GM12878 (cell line): ENCODE results near the gene CYTL1.

Experiments used
- ESRRA ChIP-seq: IDR thresholded peaks from 2 replicates; pipeline ENCODE4 v1.6.1; 2012; ENCODE audit warnings: mild to moderate bottlenecking, low read length, improper control_type of control experiment
- FOXM1 ChIP-seq: IDR thresholded peaks from 2 replicates; pipeline ENCODE4 v1.6.1; 2012; ENCODE audit warnings: low read depth, mild to moderate bottlenecking, inconsistent platforms, low read length, moderate library complexity
- JUND ChIP-seq: IDR thresholded peaks from 2 replicates; pipeline ENCODE4 v1.6.1; 2012; ENCODE audit warnings: low read depth, mild to moderate bottlenecking, low read length, improper control_type of control experiment, moderate library complexity
- KDM1A ChIP-seq: fragments of 200-600 bp; sonication (generic); IDR thresholded peaks from 2 replicates; pipeline ENCODE4 v1.6.1; 2016; ENCODE audit warnings: borderline replicate concordance
- POLR2A ChIP-seq: IDR thresholded peaks from 2 replicates; pipeline ENCODE4 v1.6.1; 2011; ENCODE audit warnings: low read depth, mild to moderate bottlenecking, low read length
- SP1 ChIP-seq: IDR thresholded peaks from one replicate; pipeline ENCODE4 v1.6.1; 2011; ENCODE audit warnings: low read depth, low read length
- SRF ChIP-seq, 2 experiments: IDR thresholded peaks; 2 replicates each; pipeline ENCODE4 v1.6.1; 2011; ENCODE audit warnings: low read depth in 2 of 2, low read length in 2 of 2, mild to moderate bottlenecking in 1 of 2, moderate library complexity in 1 of 2
- TARDBP ChIP-seq: IDR thresholded peaks from 2 replicates; pipeline ENCODE4 v1.6.1; 2016; ENCODE audit warnings: borderline replicate concordance
- ZNF274 ChIP-seq: IDR thresholded peaks from one replicate; pipeline ENCODE4 v1.8.0; 2011; ENCODE audit not compliant: insufficient read length, insufficient read depth
- TF ChIP-seq, protein P1 (sequence below): fragments of 450-650 bp; formaldehyde crosslinking; IDR thresholded peaks from 2 replicates; pipeline ENCODE4 v1.4.0; 2022; ENCODE audit warnings: mild to moderate bottlenecking, moderate library complexity
- TF ChIP-seq, protein P2 (sequence below), 3 experiments: IDR thresholded peaks in 2 of 3; conservative IDR thresholded peaks in 1 of 3; 2 replicates each; pipeline ENCODE4 v1.5.1; 2011; ENCODE audit warnings: low read depth in 3 of 3, low read length in 3 of 3, mild to moderate bottlenecking in 3 of 3, control low read depth in 2 of 3, moderate library complexity in 2 of 3, inconsistent platforms in 1 of 3, mixed read lengths in 1 of 3; ENCODE audit not compliant: control insufficient read depth in 2 of 3, insufficient read depth in 1 of 3; ENCODE audit errors: extremely low read depth in 1 of 3

DNA sequence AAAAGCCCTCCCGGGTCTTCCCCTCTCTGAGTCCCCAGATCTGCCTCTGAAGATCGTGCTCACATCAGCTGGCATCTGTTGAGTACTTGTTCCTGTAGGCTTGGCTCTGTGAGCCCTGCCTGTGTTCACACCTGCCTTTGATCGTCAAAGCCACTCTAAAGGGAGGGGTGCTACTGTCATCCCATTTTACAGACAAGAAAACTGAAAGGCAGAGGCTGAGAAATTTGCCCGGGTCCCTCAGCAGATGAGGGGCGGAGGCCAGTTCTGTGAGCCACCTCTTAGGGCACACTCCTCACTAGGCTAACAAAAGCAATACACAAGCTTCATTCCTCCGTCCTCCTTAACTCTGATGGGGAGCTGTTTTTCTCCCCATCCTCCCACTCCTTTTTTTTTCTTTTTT, 655 bp downstream of the CYTL1 start:
- TF ChIP-seq, protein P1, sequence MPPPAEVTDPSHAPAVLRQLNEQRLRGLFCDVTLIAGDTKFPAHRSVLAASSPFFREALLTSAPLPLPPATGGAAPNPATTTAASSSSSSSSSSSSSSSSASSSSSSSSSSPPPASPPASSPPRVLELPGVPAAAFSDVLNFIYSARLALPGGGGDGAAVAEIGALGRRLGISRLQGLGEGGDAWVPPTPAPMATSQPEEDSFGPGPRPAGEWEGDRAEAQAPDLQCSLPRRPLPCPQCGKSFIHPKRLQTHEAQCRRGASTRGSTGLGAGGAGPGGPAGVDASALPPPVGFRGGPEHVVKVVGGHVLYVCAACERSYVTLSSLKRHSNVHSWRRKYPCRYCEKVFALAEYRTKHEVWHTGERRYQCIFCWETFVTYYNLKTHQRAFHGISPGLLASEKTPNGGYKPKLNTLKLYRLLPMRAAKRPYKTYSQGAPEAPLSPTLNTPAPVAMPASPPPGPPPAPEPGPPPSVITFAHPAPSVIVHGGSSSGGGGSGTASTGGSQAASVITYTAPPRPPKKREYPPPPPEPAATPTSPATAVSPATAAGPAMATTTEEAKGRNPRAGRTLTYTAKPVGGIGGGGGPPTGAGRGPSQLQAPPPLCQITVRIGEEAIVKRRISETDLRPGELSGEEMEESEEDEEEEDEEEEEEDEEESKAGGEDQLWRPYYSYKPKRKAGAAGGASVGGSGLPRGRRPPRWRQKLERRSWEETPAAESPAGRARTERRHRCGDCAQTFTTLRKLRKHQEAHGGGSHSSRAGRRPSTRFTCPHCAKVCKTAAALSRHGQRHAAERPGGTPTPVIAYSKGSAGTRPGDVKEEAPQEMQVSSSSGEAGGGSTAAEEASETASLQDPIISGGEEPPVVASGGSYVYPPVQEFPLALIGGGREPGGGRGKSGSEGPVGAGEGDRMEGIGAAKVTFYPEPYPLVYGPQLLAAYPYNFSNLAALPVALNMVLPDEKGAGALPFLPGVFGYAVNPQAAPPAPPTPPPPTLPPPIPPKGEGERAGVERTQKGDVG, result no peak
- TF ChIP-seq ESRRA (no peak), FOXM1 (no peak), JUND (no peak), ZNF274 (no peak), TARDBP (no peak), SRF (IDR thresholded peaks at IDR 0.05; ENCODE audit: low read depth in 2 of 2, low read length in 2 of 2) (no peak), POLR2A (no peak), KDM1A (no peak), SP1 (no peak)
- TF ChIP-seq, protein P2, sequence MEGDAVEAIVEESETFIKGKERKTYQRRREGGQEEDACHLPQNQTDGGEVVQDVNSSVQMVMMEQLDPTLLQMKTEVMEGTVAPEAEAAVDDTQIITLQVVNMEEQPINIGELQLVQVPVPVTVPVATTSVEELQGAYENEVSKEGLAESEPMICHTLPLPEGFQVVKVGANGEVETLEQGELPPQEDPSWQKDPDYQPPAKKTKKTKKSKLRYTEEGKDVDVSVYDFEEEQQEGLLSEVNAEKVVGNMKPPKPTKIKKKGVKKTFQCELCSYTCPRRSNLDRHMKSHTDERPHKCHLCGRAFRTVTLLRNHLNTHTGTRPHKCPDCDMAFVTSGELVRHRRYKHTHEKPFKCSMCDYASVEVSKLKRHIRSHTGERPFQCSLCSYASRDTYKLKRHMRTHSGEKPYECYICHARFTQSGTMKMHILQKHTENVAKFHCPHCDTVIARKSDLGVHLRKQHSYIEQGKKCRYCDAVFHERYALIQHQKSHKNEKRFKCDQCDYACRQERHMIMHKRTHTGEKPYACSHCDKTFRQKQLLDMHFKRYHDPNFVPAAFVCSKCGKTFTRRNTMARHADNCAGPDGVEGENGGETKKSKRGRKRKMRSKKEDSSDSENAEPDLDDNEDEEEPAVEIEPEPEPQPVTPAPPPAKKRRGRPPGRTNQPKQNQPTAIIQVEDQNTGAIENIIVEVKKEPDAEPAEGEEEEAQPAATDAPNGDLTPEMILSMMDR (IDR thresholded peaks at IDR 0.05 in 2 of 3, conservative IDR thresholded peaks at IDR 0.05 in 1 of 3; ENCODE audit: control insufficient read depth in 2 of 3, extremely low read depth in 1 of 3, insufficient read depth in 1 of 3, low read depth in 3 of 3, low read length in 3 of 3), result no peak
